Body of pancreas (tissue), 4 donors: ENCODE data around the gene PTPRN2.

Experiments used
- CTCF ChIP-seq, 7 experiments: fragments of 450-650 bp in 4 of 7; fragments of 200-600 bp in 3 of 7; sonication (generic) in 3 of 7; IDR thresholded peaks; one replicate each; pipeline ENCODE4 v1.5.1; 2016 to 2019; ENCODE audit warnings: antibody characterized with exemption in 7 of 7
- POLR2A ChIP-seq, 3 donors: fragments of 450-650 bp; IDR thresholded peaks; one replicate each; pipeline ENCODE4 v1.6.1; 2016; ENCODE audit warnings: antibody characterized with exemption in 3 of 3, mild to moderate bottlenecking in 2 of 3

GRCh38 chr7:157846271-157846670 lies 741.4 kb downstream of the PTPRN2 start:
- no peak for TF ChIP-seq POLR2A (IDR thresholded peaks at IDR 0.05)
- TF ChIP-seq CTCF (IDR thresholded peaks at IDR 0.05): no peak
